HepG2 (cell line): ENCODE data around the gene KATNAL2. TPM values are rescaled to one million over a fixed set of nuclear protein-coding genes. Genes with fewer than 3 reads are reported as not detected.

Experiments
- ARNT2 ChIP-seq: sonication (generic); formaldehyde crosslinking; IDR thresholded peaks from 2 replicates; pipeline ENCODE4 v1.8.0; 2022; ENCODE audit warnings: mild to moderate bottlenecking, low read depth, missing genetic modification reagents, moderate library complexity
- EHMT2 ChIP-seq: fragments of 200-600 bp; sonication (generic); IDR thresholded peaks from 2 replicates; pipeline ENCODE4 v1.7.0; 2017; ENCODE audit warnings: antibody characterized with exemption, low read depth, low read length, borderline replicate concordance
- HNRNPUL1 ChIP-seq: fragments of 200-400 bp; formaldehyde crosslinking; IDR thresholded peaks from 2 replicates; pipeline ENCODE4 v1.6.1; 2017; ENCODE audit warnings: low read depth, mild to moderate bottlenecking, low read length, moderate library complexity
- KDM2A ChIP-seq: sonication (generic); formaldehyde crosslinking; IDR thresholded peaks from 2 replicates; pipeline ENCODE4 v1.4.0; 2020; ENCODE audit warnings: low read depth, missing genetic modification reagents, borderline replicate concordance
- KMT2B ChIP-seq: IDR thresholded peaks from 2 replicates; pipeline ENCODE4 v1.6.1; 2016; ENCODE audit warnings: missing genetic modification reagents, missing compliant biosample characterization
- LBX2 ChIP-seq: sonication (generic); formaldehyde crosslinking; IDR thresholded peaks from 2 replicates; pipeline ENCODE4 v1.5.0; 2020; ENCODE audit warnings: missing genetic modification reagents, mild to moderate bottlenecking, borderline replicate concordance
- LRRFIP1 ChIP-seq: sonication (generic); formaldehyde crosslinking; conservative IDR thresholded peaks from 2 replicates; pipeline ENCODE4 v1.4.0; 2020; ENCODE audit warnings: missing genetic modification reagents
- MAZ ChIP-seq, 2 experiments: sonication (generic) in 1 of 2; formaldehyde crosslinking in 1 of 2; IDR thresholded peaks; 2 replicates each; pipeline versions ENCODE4 v1.5.0 to v1.6.1; 2012 to 2020; ENCODE audit warnings: low read depth in 2 of 2, mild to moderate bottlenecking in 2 of 2, borderline replicate concordance in 1 of 2, improper control_type of control experiment in 1 of 2, low read length in 1 of 2, missing genetic modification reagents in 1 of 2, moderate library complexity in 1 of 2
- MTA3 ChIP-seq: sonication (generic); formaldehyde crosslinking; IDR thresholded peaks from 2 replicates; pipeline ENCODE4 v1.4.0; 2020; ENCODE audit warnings: missing genetic modification reagents
- NBN ChIP-seq: fragments of 450-650 bp; conservative IDR thresholded peaks from 2 replicates; pipeline ENCODE4 v1.6.1; 2017
- PHF20 ChIP-seq: sonication (generic); formaldehyde crosslinking; IDR thresholded peaks from 2 replicates; pipeline ENCODE4 v1.5.0; 2020; ENCODE audit warnings: mild to moderate bottlenecking, missing genetic modification reagents
- SIX4 ChIP-seq: sonication (generic); formaldehyde crosslinking; IDR thresholded peaks from 2 replicates; pipeline ENCODE4 v1.4.0; 2020; ENCODE audit warnings: missing genetic modification reagents
- THAP9 ChIP-seq: sonication (generic); formaldehyde crosslinking; IDR thresholded peaks from 2 replicates; pipeline ENCODE4; 2020; ENCODE audit warnings: missing genetic modification reagents, mild to moderate bottlenecking, borderline replicate concordance
- ZFYVE20 ChIP-seq: sonication (generic); formaldehyde crosslinking; IDR thresholded peaks from 2 replicates; pipeline ENCODE4 v1.8.0; 2023; ENCODE audit warnings: low read depth, mild to moderate bottlenecking, moderate library complexity, missing genetic modification reagents, borderline replicate concordance
- ZIK1 ChIP-seq: sonication (generic); formaldehyde crosslinking; IDR thresholded peaks from 2 replicates; pipeline ENCODE4 v1.5.0; 2020; ENCODE audit warnings: mild to moderate bottlenecking, low read depth, missing genetic modification reagents, borderline replicate concordance
- ZNF317 ChIP-seq: sonication (generic); formaldehyde crosslinking; IDR thresholded peaks from 2 replicates; pipeline ENCODE4 v1.5.0; 2020; ENCODE audit warnings: mild to moderate bottlenecking, missing genetic modification reagents
- ZNF7 ChIP-seq: IDR thresholded peaks from 2 replicates; pipeline ENCODE4 v1.6.1; 2016; ENCODE audit warnings: missing biosample characterization, missing genetic modification reagents
- ZSCAN21 ChIP-seq: sonication (generic); formaldehyde crosslinking; IDR thresholded peaks from 2 replicates; pipeline ENCODE4 v1.8.0; 2022; ENCODE audit warnings: mild to moderate bottlenecking, missing genetic modification reagents, moderate library complexity, borderline replicate concordance
- polyA plus RNA-seq, 8 experiments: library from polyadenylated mRNA; depleted of rRNA in 3 of 8; stranded (reverse) in 7 of 8; unstranded in 1 of 8; fragments of >200 nt; fragmentation: Illumina TruSeq in 4 of 8; extraction: Trizol in 4 of 8; gene quantifications; 2 replicates each; pipeline versions ENCODE4 v1.2.1 to v1.2.3, GENCODE V29; 2011 to 2016; ENCODE audit warnings: low read depth in 4 of 8, missing spikeins in 1 of 8, mixed read lengths in 1 of 8; ENCODE audit not compliant: insufficient read depth in 1 of 8
- total RNA-seq, 5 experiments: library from RNA; depleted of rRNA; stranded (reverse); fragments of >200 nt; fragmentation: Illumina TruSeq; extraction: Trizol; gene quantifications; 2 replicates each; pipeline ENCODE4 v1.2.3, GENCODE V29; 2016; ENCODE audit warnings: low read depth in 1 of 5
- TF ChIP-seq, protein P1 (sequence below): sonication (generic); formaldehyde crosslinking; IDR thresholded peaks from 2 replicates; pipeline ENCODE4 v1.5.0; 2020; ENCODE audit warnings: mild to moderate bottlenecking, missing genetic modification reagents
- TF ChIP-seq, protein P2 (sequence below): sonication (generic); formaldehyde crosslinking; IDR thresholded peaks from 2 replicates; pipeline ENCODE4 v1.9.0; 2021; ENCODE audit warnings: missing genetic modification reagents, borderline replicate concordance

The KATNAL2 gene
- total and polyA plus RNA-seq, 2 of the 13 experiments (the other 11 are each of a cell fraction or from before 2014, with no cell fraction given): not detected

GRCh38 chr18:46916551-46917107 lies 773 bp upstream of the KATNAL2 start (continued):
- TF ChIP-seq MAZ (IDR thresholded peaks at IDR 0.05; ENCODE audit: borderline replicate concordance, low read depth, low read length) (no peak), MAZ (CRISPR knock-in tag; IDR thresholded peaks at IDR 0.05; ENCODE audit: low read depth) (no peak), EHMT2 (no peak), MTA3 (CRISPR knock-in tag) (no peak), SIX4 (CRISPR knock-in tag) (no peak), PHF20 (CRISPR knock-in tag) (no peak), KDM2A (CRISPR knock-in tag) (0 out of 2 replicates have a peak, but pooled peaks have one; percentile 1), HNRNPUL1 (no peak), ZIK1 (no peak), NBN (no peak), ZFYVE20 (no peak), ZNF7 (CRISPR knock-in tag) (no peak), LRRFIP1 (CRISPR knock-in tag) (no peak), KMT2B (CRISPR knock-in tag) (0 out of 2 replicates have a peak, but pooled peaks have one; percentile 3), ZSCAN21 (0 out of 2 replicates have a peak, but pooled peaks have one; percentile 9), ZNF317 (CRISPR knock-in tag) (0 out of 2 replicates have a peak, but pooled peaks have one; percentile 42), ARNT2 (CRISPR knock-in tag) (no peak), LBX2 (no peak), THAP9 (CRISPR knock-in tag) (no peak)
- TF ChIP-seq, protein P1, sequence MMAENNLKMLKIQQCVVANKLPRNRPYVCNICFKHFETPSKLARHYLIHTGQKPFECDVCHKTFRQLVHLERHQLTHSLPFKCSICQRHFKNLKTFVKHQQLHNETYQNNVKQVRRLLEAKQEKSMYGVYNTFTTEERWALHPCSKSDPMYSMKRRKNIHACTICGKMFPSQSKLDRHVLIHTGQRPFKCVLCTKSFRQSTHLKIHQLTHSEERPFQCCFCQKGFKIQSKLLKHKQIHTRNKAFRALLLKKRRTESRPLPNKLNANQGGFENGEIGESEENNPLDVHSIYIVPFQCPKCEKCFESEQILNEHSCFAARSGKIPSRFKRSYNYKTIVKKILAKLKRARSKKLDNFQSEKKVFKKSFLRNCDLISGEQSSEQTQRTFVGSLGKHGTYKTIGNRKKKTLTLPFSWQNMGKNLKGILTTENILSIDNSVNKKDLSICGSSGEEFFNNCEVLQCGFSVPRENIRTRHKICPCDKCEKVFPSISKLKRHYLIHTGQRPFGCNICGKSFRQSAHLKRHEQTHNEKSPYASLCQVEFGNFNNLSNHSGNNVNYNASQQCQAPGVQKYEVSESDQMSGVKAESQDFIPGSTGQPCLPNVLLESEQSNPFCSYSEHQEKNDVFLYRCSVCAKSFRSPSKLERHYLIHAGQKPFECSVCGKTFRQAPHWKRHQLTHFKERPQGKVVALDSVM: no peak
- TF ChIP-seq, protein P2, sequence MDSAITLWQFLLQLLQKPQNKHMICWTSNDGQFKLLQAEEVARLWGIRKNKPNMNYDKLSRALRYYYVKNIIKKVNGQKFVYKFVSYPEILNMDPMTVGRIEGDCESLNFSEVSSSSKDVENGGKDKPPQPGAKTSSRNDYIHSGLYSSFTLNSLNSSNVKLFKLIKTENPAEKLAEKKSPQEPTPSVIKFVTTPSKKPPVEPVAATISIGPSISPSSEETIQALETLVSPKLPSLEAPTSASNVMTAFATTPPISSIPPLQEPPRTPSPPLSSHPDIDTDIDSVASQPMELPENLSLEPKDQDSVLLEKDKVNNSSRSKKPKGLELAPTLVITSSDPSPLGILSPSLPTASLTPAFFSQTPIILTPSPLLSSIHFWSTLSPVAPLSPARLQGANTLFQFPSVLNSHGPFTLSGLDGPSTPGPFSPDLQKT (CRISPR knock-in tag): no peak
